ENCODE measurements around the gene ADCY4. TPM values are rescaled to one million over a fixed set of nuclear protein-coding genes. Genes with fewer than 3 reads are reported as not detected.

ADCY4 gene
- total and polyA plus RNA-seq, 2 donors (not counting 3 experiments of a cell fraction or from before 2014, with no cell fraction given): 81.6 to 84.0 TPM

DNA sequence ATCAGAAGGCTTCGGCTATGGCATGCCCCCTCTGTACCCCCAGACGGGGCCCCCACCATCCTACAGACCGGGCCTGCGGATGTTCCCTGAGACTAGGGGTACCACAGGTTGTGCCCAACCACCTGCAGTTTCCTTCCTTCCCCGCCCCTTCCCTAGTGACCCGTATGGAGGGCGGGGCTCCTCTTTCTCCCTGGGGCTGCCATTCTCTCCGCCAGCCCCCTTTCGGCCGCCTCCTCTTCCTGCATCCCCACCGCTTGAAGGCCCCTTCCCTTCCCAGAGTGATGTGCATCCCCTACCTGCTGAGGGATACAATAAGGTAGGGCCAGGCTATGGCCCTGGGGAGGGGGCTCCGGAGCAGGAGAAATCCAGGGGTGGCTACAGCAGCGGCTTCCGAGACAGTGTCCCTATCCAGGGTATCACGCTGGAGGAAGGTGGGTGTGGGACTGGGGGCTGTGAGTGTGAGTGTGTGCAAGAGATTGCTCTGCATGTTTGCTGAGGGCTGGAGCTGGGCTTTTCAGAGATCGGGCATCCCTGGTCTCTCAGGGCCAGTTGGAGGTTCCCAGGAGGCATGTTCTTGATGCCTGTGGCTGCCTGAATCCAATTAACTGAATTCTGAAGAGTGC, 41.7 kb upstream of the ADCY4 start:
- TF ChIP-seq JUN (IDR thresholded peaks at IDR 0.05; ENCODE audit: borderline replicate concordance, insufficient read depth, insufficient read length, low read depth) (no peak), CTCF (IDR thresholded peaks at IDR 0.05; ENCODE audit: extremely low read depth in 1 of 2, insufficient read depth in 1 of 2, low read depth in 1 of 2, low read length in 2 of 2) (no peak), EZH2 (IDR thresholded peaks at IDR 0.05; ENCODE audit: borderline replicate concordance, low read depth, low read length, severe bottlenecking) (no peak), GATA2 (IDR thresholded peaks at IDR 0.05; ENCODE audit: insufficient read depth, insufficient read length, low read depth, low read length) (no peak), POLR2AphosphoS5 (IDR thresholded peaks at IDR 0.05; ENCODE audit: insufficient read depth, low read depth, low read length) (no peak), POLR2A (IDR thresholded peaks at IDR 0.05; ENCODE audit: low read depth, low read length) (no peak), FOS (IDR thresholded peaks at IDR 0.05; ENCODE audit: borderline replicate concordance, insufficient read depth, low read length) (no peak), MYC (IDR thresholded peaks at IDR 0.05; ENCODE audit: low read depth, low read length) (no peak)
- TF ChIP-seq, protein P1, sequence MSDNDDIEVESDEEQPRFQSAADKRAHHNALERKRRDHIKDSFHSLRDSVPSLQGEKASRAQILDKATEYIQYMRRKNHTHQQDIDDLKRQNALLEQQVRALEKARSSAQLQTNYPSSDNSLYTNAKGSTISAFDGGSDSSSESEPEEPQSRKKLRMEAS (IDR thresholded peaks at IDR 0.05; ENCODE audit: insufficient read depth, insufficient read length): no peak
- no peaks in the 10 kb centered on the region for H3K9me3 ChIP-seq (replicated peaks; ENCODE audit: control insufficient read depth, insufficient read depth, low read length)
- H3K4me2 ChIP-seq (ENCODE audit: insufficient read depth, low read length): no peak overlapping the region
- ChIA-PET POLR2A (no interaction called here), CTCF (interaction anchor here (1.1 to 1.8 kb wide), 3 partner anchors 11 to 55 kb away, joined by 3 to 8 read pairs (median 6); no protein-coding TSS in a partner anchor)
- peaks cover 14 to 56% of the 10 kb centered on the region in 2 experiments for H3K36me3 ChIP-seq (ENCODE audit: control insufficient read depth in 2 of 2, extremely low read depth in 1 of 2, insufficient read depth in 2 of 2, low read length in 2 of 2)
- H3K27ac ChIP-seq (ENCODE audit: insufficient read depth, low read depth, low read length): no peak overlapping the region
- H4K20me1 ChIP-seq (replicated peaks; ENCODE audit: control insufficient read depth, extremely low read depth, insufficient read depth, low read length): no peaks in the 10 kb centered on the region
- no peaks in the 10 kb centered on the region for H3K79me2 ChIP-seq (ENCODE audit: control insufficient read depth, insufficient read depth, low read length)
- intact Hi-C loops (cut with micrococcal nuclease) (no loop called here), dilution Hi-C loops (cut with MboI; ENCODE audit: extremely low pct_ligation_motif_present, low sequenced_read_pairs) (no loop called here)
- H2AFZ ChIP-seq (ENCODE audit: low read depth, low read length): no peak overlapping the region
- no peaks in the 10 kb centered on the region for H3K9me1 ChIP-seq (replicated peaks; ENCODE audit: control insufficient read depth, extremely low read depth, insufficient read depth, low read length)
- TSS peak; percentile 11 for BruUV-seq (replicated peaks)
- DNase-seq (ENCODE audit: low read depth, low spot score) (no peak), FAIRE-seq (no peak)
- H3K4me3 ChIP-seq (replicated peaks in 1 of 3; ENCODE audit: insufficient read depth in 1 of 3, low read depth in 1 of 3, low read length in 3 of 3): no peak overlapping the region
- no peaks in the 10 kb centered on the region for H3K4me1 ChIP-seq (ENCODE audit: control insufficient read depth, extremely low read depth, insufficient read depth, low read length)
- H3K9ac ChIP-seq (replicated peaks; ENCODE audit: extremely low read depth, insufficient read depth, low read length): no peak overlapping the region
- H3K27me3 ChIP-seq (ENCODE audit: control insufficient read depth in 2 of 2, insufficient read depth in 2 of 2, low read length in 2 of 2): no peaks in the 10 kb centered on the region
